Thyroid gland (tissue), 4 donors: ENCODE measurements around the gene MRPL48. TPM values are rescaled to one million over a fixed set of nuclear protein-coding genes. Genes with fewer than 3 reads are reported as not detected.

Experiments
- DNase-seq, 2 donors: peaks; one replicate each; pipeline ENCODE4 v3.0.0-alpha.2; 2019
- H3K27ac ChIP-seq, 3 donors: fragments of 200-600 bp; sonication (generic); 1 replicate in 2 of 3; 2 replicates in 1 of 3; pipeline ENCODE4 v1.5.1; 2016 to 2019; ENCODE audit warnings: mild to moderate bottlenecking in 1 of 3, moderate library complexity in 1 of 3
- H3K27me3 ChIP-seq: fragments of 200-600 bp; sonication (generic); one replicate; pipeline ENCODE4 v1.5.1; 2019
- H3K36me3 ChIP-seq, 2 donors: fragments of 200-600 bp; sonication (generic); one replicate each; pipeline ENCODE4 v1.5.1; 2016 to 2019
- H3K4me1 ChIP-seq, 2 donors: fragments of 200-600 bp; sonication (generic); one replicate each; pipeline ENCODE4 v1.5.1; 2017 to 2019
- H3K4me3 ChIP-seq, 3 donors: fragments of 200-600 bp; sonication (generic); replicated peaks in 1 of 3; 1 replicate in 2 of 3; 2 replicates in 1 of 3; pipeline ENCODE4 v1.5.1; 2016; ENCODE audit warnings: mild to moderate bottlenecking in 1 of 3
- H3K9me3 ChIP-seq: fragments of 200-600 bp; sonication (generic); one replicate; pipeline ENCODE4 v1.5.1; 2017
- CTCF ChIP-seq, 6 experiments: fragments of 200-600 bp in 3 of 6; fragments of 450-650 bp in 3 of 6; sonication (generic) in 3 of 6; IDR thresholded peaks; one replicate each; pipeline ENCODE4 v1.5.1; 2016 to 2019; ENCODE audit warnings: antibody characterized with exemption in 6 of 6, mild to moderate bottlenecking in 2 of 6, inconsistent platforms in 1 of 6, moderate library complexity in 1 of 6
- POLR2A ChIP-seq, 2 donors: fragments of 450-650 bp; IDR thresholded peaks; one replicate each; pipeline ENCODE4 v1.6.1; 2017; ENCODE audit warnings: antibody characterized with exemption in 2 of 2, mild to moderate bottlenecking in 2 of 2, moderate library complexity in 1 of 2
- WGBS, 2 donors: methylation state at CpG; one replicate each; pipeline ENCODE4 v1.1.5; 2017; 5-methylcytosine and 5-hydroxymethylcytosine counted together
- intact Hi-C: fragments of 100-400 bp; cut with DNase I; formaldehyde crosslinking; loops from one replicate; pipeline ENCODE4 v1.15.1; 2023
- total RNA-seq, 4 donors: library from RNA; depleted of rRNA; stranded (reverse); fragments of >200 nt; gene quantifications; one replicate each; pipeline ENCODE4 v1.2.3, GENCODE V29; 2016

MRPL48 gene
- total RNA-seq, 4 donors from 2014 or later = 16.0 to 38.5 (median 29.8) TPM

GRCh38 chr11:73812234-73812633, 24.6 kb downstream of the MRPL48 start:
- WGBS, 2 donors = 88 to 92% methylated on average over 3 of the region's 3 CpGs
- no peak overlapping the region for H3K4me3 ChIP-seq

GRCh38 chr11:73814812-73815211, 27.1 kb downstream of the MRPL48 start:
- intact Hi-C loops = no loop called here
- no peak overlapping the region for H3K4me3 ChIP-seq
- peaks cover 7 to 14% of the 10 kb centered on the region in 2 donors for H3K4me1 ChIP-seq
- H3K27ac ChIP-seq = no peak overlapping the region
- H3K36me3 ChIP-seq = no peaks in the 10 kb centered on the region
- TF ChIP-seq CTCF (IDR thresholded peaks at IDR 0.05) = no peak
- TF ChIP-seq POLR2A (IDR thresholded peaks at IDR 0.05) = no peak
- H3K27me3 ChIP-seq = no peaks in the 10 kb centered on the region
- no peak for DNase-seq
- WGBS, 2 donors = 95 to 98% methylated on average over 8 of the region's 8 CpGs
- no peaks in the 10 kb centered on the region for H3K9me3 ChIP-seq

More at GRCh38 chr11:73812234-73812633, 24.6 kb downstream of the MRPL48 start:
- Histone ChIP-seq H3K27me3 (no peaks in the 10 kb centered on the region), H3K4me1 (peaks cover 5 to 7% of the 10 kb centered on the region in 2 donors), H3K27ac (no peak overlapping the region), H3K36me3 (no peaks in the 10 kb centered on the region), H3K9me3 (no peaks in the 10 kb centered on the region)
- DNase-seq = no peak
- intact Hi-C loops = no loop called here
- no peak for TF ChIP-seq POLR2A (IDR thresholded peaks at IDR 0.05)
- TF ChIP-seq CTCF (IDR thresholded peaks at IDR 0.05) = no peak

- Histone ChIP-seq H3K27me3 (no peaks in the 10 kb centered on the region), H3K9me3 (no peaks in the 10 kb centered on the region), H3K4me1 (peaks cover 0 to 9% of the 10 kb centered on the region in 2 donors), H3K36me3 (no peaks in the 10 kb centered on the region), H3K4me3 (no peak overlapping the region), H3K27ac (no peak overlapping the region)
- no peak for DNase-seq
- intact Hi-C loops = no loop called here
- TF ChIP-seq POLR2A (IDR thresholded peaks at IDR 0.05) = no peak
- no peak for TF ChIP-seq CTCF (IDR thresholded peaks at IDR 0.05)
Measured at GRCh38 chr11:73818846-73819245, 31.2 kb downstream of the MRPL48 start.

DNA sequence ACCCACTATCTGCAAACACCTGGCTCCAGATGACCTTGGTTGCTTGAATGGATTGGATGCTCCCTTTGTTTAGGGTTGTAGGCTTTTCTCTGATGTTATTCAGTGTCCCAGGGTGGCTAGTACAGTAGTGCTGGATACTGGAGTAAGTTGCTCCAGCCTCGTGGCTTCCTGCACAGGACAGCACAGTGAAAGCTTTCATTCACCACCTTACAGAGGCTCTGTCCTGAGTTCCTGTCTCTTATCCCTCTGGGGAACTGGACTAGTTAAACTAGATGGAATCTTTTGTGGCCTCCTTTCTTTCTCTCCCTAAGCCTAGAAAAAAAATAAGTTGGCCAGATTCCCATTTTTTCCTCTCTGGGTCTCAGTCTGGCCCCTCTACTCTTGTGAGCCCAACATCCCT, 42.6 kb downstream of the MRPL48 start:
- Histone ChIP-seq H3K27me3 (no peaks in the 10 kb centered on the region), H3K36me3 (peaks cover 0 to 16% of the 10 kb centered on the region in 2 donors), H3K27ac (no peak overlapping the region), H3K4me3 (no peak overlapping the region), H3K4me1 (no peaks in the 10 kb centered on the region), H3K9me3 (no peaks in the 10 kb centered on the region)
- TF ChIP-seq CTCF (IDR thresholded peaks at IDR 0.05) = no peak
- TF ChIP-seq POLR2A (IDR thresholded peaks at IDR 0.05) = no peak
- DNase-seq = no peak
- intact Hi-C loops = no loop called here
- 79 to 93% methylated on average over 1 of the region's 1 CpG for WGBS, 2 donors

- Histone ChIP-seq H3K27ac (no peak overlapping the region), H3K27me3 (no peaks in the 10 kb centered on the region), H3K4me3 (no peak overlapping the region), H3K9me3 (no peaks in the 10 kb centered on the region), H3K4me1 (no peaks in the 10 kb centered on the region), H3K36me3 (peaks cover 6 to 7% of the 10 kb centered on the region in 2 donors)
- intact Hi-C loops = no loop called here
- TF ChIP-seq POLR2A (IDR thresholded peaks at IDR 0.05) (no peak), CTCF (IDR thresholded peaks at IDR 0.05) (no peak)
- no peak for DNase-seq
- WGBS, 2 donors = 79 to 81% methylated on average over 2 of the region's 2 CpGs
Measured at GRCh38 chr11:73833067-73833466, 45.4 kb downstream of the MRPL48 start.
